Esophagus squamous epithelium (tissue), 5 donors: ENCODE data around the gene FOXR1. TPM values are rescaled to one million over a fixed set of nuclear protein-coding genes. Genes with fewer than 3 reads are reported as not detected.

Experiments used
- DNase-seq: peaks from one replicate; lab custom pipeline; 2025; lab: John Stamatoyannopoulos, UW
- H3K27ac ChIP-seq, 4 donors: fragments of 200-600 bp; sonication (generic); one replicate each; pipeline ENCODE4 v1.5.1; 2016 to 2019; ENCODE audit warnings: mild to moderate bottlenecking in 1 of 4
- H3K27me3 ChIP-seq, 4 donors: fragments of 200-600 bp; sonication (generic); 1 replicate in 3 of 4; 2 replicates in 1 of 4; pipeline versions ENCODE4 v1.5.1 to v1.6.0; 2017 to 2021; ENCODE audit warnings: antibody characterized with exemption in 1 of 4
- H3K36me3 ChIP-seq, 3 donors: fragments of 200-600 bp; sonication (generic); one replicate each; pipeline ENCODE4 v1.5.1; 2016 to 2019
- H3K4me1 ChIP-seq, 3 donors: fragments of 200-600 bp; sonication (generic); one replicate each; pipeline ENCODE4 v1.5.1; 2017 to 2019
- H3K4me3 ChIP-seq, 4 donors: fragments of 200-600 bp; sonication (generic); 1 replicate in 3 of 4; 2 replicates in 1 of 4; pipeline ENCODE4 v1.5.1; 2016 to 2019; ENCODE audit warnings: mild to moderate bottlenecking in 2 of 4, moderate library complexity in 1 of 4
- H3K9me3 ChIP-seq, 3 donors: fragments of 200-600 bp; sonication (generic); one replicate each; pipeline ENCODE4 v1.5.1; 2016 to 2019
- CTCF ChIP-seq, 6 experiments: fragments of 450-650 bp in 4 of 6; fragments of 200-600 bp in 2 of 6; sonication (generic) in 2 of 6; IDR thresholded peaks; one replicate each; pipeline ENCODE4 v1.5.1; 2016 to 2019; ENCODE audit warnings: antibody characterized with exemption in 6 of 6, mild to moderate bottlenecking in 4 of 6, moderate library complexity in 4 of 6
- POLR2A ChIP-seq, 4 donors: fragments of 450-650 bp; IDR thresholded peaks; one replicate each; pipeline ENCODE4 v1.6.1; 2017; ENCODE audit warnings: antibody characterized with exemption in 4 of 4, mild to moderate bottlenecking in 4 of 4, moderate library complexity in 3 of 4
- WGBS, 2 donors: methylation state at CpG; one replicate each; pipeline ENCODE4 v1.1.5; 2018; 5-methylcytosine and 5-hydroxymethylcytosine counted together
- intact Hi-C: fragments of 100-400 bp; cut with DNase I; formaldehyde crosslinking; loops from one replicate; pipeline ENCODE4 v1.15.0; 2022
- total RNA-seq, 4 donors: library from RNA; depleted of rRNA; stranded (reverse); fragments of >200 nt; gene quantifications; one replicate each; pipeline ENCODE4 v1.1.0, GENCODE V29; 2016
- donor health status: DM: yes; HTN: yes; CAD: no.

Gene FOXR1
- total RNA-seq, 4 donors from 2014 or later, result not detected

DNA sequence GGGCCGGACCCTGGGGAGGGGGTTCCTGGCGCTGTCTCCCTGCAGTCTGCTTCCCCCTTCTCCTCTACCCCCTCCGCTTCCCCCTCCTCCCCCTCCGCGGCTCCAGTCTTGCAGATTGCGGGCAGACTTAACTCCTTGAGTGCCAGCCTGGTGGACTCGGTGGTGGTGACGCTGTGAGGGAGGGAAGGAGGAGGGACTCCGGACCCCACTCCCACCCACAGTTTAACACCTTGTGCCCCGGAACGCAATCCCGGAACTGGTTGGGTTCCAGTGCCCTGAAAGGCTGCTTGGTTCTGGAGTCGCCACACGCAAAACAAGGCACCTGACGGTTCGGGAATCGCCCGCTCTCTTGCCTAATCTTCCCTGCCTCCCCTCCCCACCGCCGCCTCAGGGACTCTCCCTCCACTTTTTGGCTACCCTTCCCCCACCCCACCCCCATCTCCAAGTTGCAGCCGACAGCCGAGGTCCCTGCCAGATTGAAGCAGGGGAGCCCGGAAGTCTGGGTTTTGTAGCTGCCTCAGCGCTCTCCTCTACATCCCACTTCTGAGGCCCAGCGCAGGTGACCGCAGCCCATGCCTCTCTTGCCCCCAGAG lies 42.0 kb upstream of the FOXR1 start:
- no peak for TF ChIP-seq CTCF (IDR thresholded peaks at IDR 0.05)
- peak in 1 of 4 donors; percentile 23 for TF ChIP-seq POLR2A (IDR thresholded peaks at IDR 0.05)
- no peak for DNase-seq
- H3K36me3 ChIP-seq, result no peaks in the 10 kb centered on the region
- no peaks in the 10 kb centered on the region for H3K27me3 ChIP-seq
- WGBS, 2 donors, result 0% methylated on average over 7 to 8 of the region's 26 CpGs
- peak overlapping the region; percentile 62 to 87 (median 79) for H3K4me3 ChIP-seq
- peak overlapping the region; percentile 95 to 100 (median 98) for H3K27ac ChIP-seq
- peaks cover 39 to 62% (median 46%) of the 10 kb centered on the region in 3 donors for H3K4me1 ChIP-seq
- no peaks in the 10 kb centered on the region for H3K9me3 ChIP-seq
- intact Hi-C loops, result no loop called here

GRCh38 chr11:118930094-118930712 lies 41.4 kb upstream of the FOXR1 start:
- peaks cover 39 to 62% (median 46%) of the 10 kb centered on the region in 3 donors for H3K4me1 ChIP-seq
- peak overlapping the region; percentile 62 to 87 (median 79) for H3K4me3 ChIP-seq
- H3K27ac ChIP-seq, result peak overlapping the region; percentile 95 to 100 (median 98)
- no peaks in the 10 kb centered on the region for H3K9me3 ChIP-seq
- H3K27me3 ChIP-seq, result no peaks in the 10 kb centered on the region
- 0% methylated on average over 9 to 13 of the region's 20 CpGs for WGBS, 2 donors
- peak; percentile 96 to 99 (median 99) for TF ChIP-seq CTCF (IDR thresholded peaks at IDR 0.05)
- TF ChIP-seq POLR2A (IDR thresholded peaks at IDR 0.05), result no peak
- intact Hi-C loops, result no loop called here
- no peak for DNase-seq
- H3K36me3 ChIP-seq, result no peaks in the 10 kb centered on the region

- intact Hi-C loops, result no loop called here
- no peak for TF ChIP-seq CTCF (IDR thresholded peaks at IDR 0.05)
- no peak for TF ChIP-seq POLR2A (IDR thresholded peaks at IDR 0.05)
- DNase-seq, result no peak
Observed at GRCh38 chr11:118931571-118931970, 40.0 kb upstream of the FOXR1 start.

DNA sequence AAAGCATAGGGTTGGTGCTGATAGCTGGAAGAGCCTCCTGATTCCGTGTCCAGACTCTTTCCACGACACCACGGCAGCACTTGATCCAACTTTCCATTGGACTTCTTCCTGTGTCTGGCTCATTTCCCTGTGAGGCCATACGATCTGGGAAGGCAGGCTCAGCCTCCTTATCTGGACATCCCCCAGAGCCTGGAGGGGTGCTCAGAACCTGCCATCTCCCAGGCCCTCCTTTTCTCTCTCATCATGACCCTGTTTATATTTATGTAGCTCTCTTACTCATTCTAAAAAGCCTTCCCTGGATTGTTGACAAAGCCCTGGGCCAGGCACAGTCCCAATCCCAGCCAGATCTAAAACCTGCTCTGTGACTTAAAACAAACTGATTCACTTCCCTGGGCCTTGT lies 38.1 kb upstream of the FOXR1 start:
- Histone ChIP-seq H3K36me3 (no peaks in the 10 kb centered on the region), H3K27me3 (no peaks in the 10 kb centered on the region), H3K9me3 (no peaks in the 10 kb centered on the region), H3K4me1 (peaks cover 19 to 35% (median 22%) of the 10 kb centered on the region in 3 donors), H3K4me3 (no peak overlapping the region), H3K27ac (peak overlapping the region; percentile 51 to 82 (median 69))
- intact Hi-C loops, result no loop called here
- WGBS, 2 donors, result 9 to 29% methylated on average over 4 of the region's 4 CpGs
- TF ChIP-seq POLR2A (IDR thresholded peaks at IDR 0.05), result no peak
- no peak for TF ChIP-seq CTCF (IDR thresholded peaks at IDR 0.05)
- no peak for DNase-seq

More at GRCh38 chr11:118931571-118931970, 40.0 kb upstream of the FOXR1 start:
- H3K4me3 ChIP-seq, result no peak overlapping the region
- H3K9me3 ChIP-seq, result no peaks in the 10 kb centered on the region
- H3K27ac ChIP-seq, result no peak overlapping the region
- no peaks in the 10 kb centered on the region for H3K36me3 ChIP-seq
- peaks cover 33 to 54% (median 38%) of the 10 kb centered on the region in 3 donors for H3K4me1 ChIP-seq
- H3K27me3 ChIP-seq, result no peaks in the 10 kb centered on the region

DNA sequence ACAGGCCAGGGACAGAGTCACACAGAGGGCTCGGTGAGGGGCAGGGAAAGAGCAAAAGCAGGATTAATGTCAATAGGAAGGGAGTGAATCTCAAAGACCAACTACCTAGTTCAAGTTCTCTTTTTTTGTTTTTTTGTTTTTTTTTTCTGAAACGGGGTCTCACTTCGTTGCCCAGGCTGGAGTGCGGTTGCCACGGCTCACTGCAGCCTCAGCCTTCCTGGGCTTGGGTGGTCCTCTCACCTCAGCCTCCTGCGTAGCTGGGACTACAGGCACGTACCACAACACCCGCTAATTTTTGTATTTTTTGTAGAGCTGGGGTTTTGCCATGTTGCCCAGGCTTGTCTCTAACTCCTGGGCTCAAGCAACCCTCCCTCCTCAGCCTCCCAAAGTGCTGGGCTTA lies 36.2 kb upstream of the FOXR1 start:
- no peaks in the 10 kb centered on the region for H3K9me3 ChIP-seq
- intact Hi-C loops, result no loop called here
- no peaks in the 10 kb centered on the region for H3K36me3 ChIP-seq
- H3K27me3 ChIP-seq, result no peaks in the 10 kb centered on the region
- DNase-seq, result no peak
- no peak for TF ChIP-seq CTCF (IDR thresholded peaks at IDR 0.05)
- 73 to 79% methylated on average over 8 of the region's 8 CpGs for WGBS, 2 donors
- no peak overlapping the region for H3K27ac ChIP-seq
- H3K4me3 ChIP-seq, result no peak overlapping the region
- H3K4me1 ChIP-seq, result peaks cover 20 to 36% (median 21%) of the 10 kb centered on the region in 3 donors
